OCI-LY1 (cell line): ENCODE results near the gene SIRT6.

Experiments
- H2AFZ ChIP-seq: fragments of 200-600 bp; sonication (generic), shearing (Covaris generic); 2 replicates; pipeline ENCODE4 v1.6.0; 2014; ENCODE audit warnings: antibody characterized with exemption, mild to moderate bottlenecking, low read length
- H3F3A ChIP-seq: fragments of 200-600 bp; sonication (generic), shearing (Covaris generic); 2 replicates; pipeline ENCODE4 v1.6.0; 2014; ENCODE audit warnings: mild to moderate bottlenecking, antibody characterized with exemption, low read length, moderate library complexity; ENCODE audit not compliant: insufficient read depth
- H3K27ac ChIP-seq: fragments of 200-600 bp; sonication (generic); 2 replicates; pipeline ENCODE4 v1.5.1; 2014; ENCODE audit warnings: low read length, mixed run types, mild to moderate bottlenecking, low read depth; ENCODE audit not compliant: poor library complexity, severe bottlenecking
- H3K27me3 ChIP-seq: fragments of 200-600 bp; sonication (generic); 2 replicates; pipeline ENCODE4 v1.6.0; 2014; ENCODE audit warnings: antibody characterized with exemption, mild to moderate bottlenecking, low read length, moderate library complexity; ENCODE audit not compliant: insufficient read depth
- H3K36me3 ChIP-seq: fragments of 200-600 bp; sonication (generic); 2 replicates; pipeline ENCODE4 v1.6.1; 2014; ENCODE audit warnings: mild to moderate bottlenecking, antibody characterized with exemption, low read length, moderate library complexity, mixed read lengths; ENCODE audit not compliant: insufficient read depth
- H3K4me1 ChIP-seq: fragments of 200-600 bp; sonication (generic); 2 replicates; pipeline ENCODE4 v1.5.1; 2014; ENCODE audit warnings: mild to moderate bottlenecking, low read length, moderate library complexity; ENCODE audit not compliant: insufficient read depth, severe bottlenecking
- H3K4me2 ChIP-seq: fragments of 200-600 bp; sonication (generic), shearing (Covaris generic); 2 replicates; pipeline ENCODE4 v1.6.1; 2014; ENCODE audit warnings: low read length
- H3K4me3 ChIP-seq: fragments of 200-600 bp; sonication (generic); 2 replicates; pipeline ENCODE4 v1.5.1; 2014; ENCODE audit warnings: low read length, low read depth, mild to moderate bottlenecking, mixed read lengths; ENCODE audit not compliant: poor library complexity, severe bottlenecking
- H3K79me2 ChIP-seq: fragments of 200-600 bp; shearing (Covaris generic); 2 replicates; pipeline ENCODE4 v1.6.1; 2016; ENCODE audit warnings: mixed run types, low read length, mixed read lengths; ENCODE audit not compliant: insufficient read depth
- H3K9ac ChIP-seq: fragments of 200-600 bp; sonication (generic), shearing (Covaris generic); 2 replicates; pipeline ENCODE4 v1.6.1; 2014; ENCODE audit warnings: mild to moderate bottlenecking, low read length, mixed read lengths
- H3K9me2 ChIP-seq: fragments of 200-600 bp; sonication (generic), shearing (Covaris generic); 2 replicates; pipeline ENCODE4 v1.6.1; 2014; ENCODE audit warnings: low read depth, mild to moderate bottlenecking, low read length, mixed read lengths
- H3K9me3 ChIP-seq: fragments of 200-600 bp; shearing (Covaris generic); 2 replicates; pipeline ENCODE4 v1.6.1; 2014; ENCODE audit warnings: low read length, mixed read lengths
- H4K20me1 ChIP-seq: fragments of 200-600 bp; sonication (generic), shearing (Covaris generic); 2 replicates; pipeline ENCODE4 v1.6.0; 2016; ENCODE audit warnings: mild to moderate bottlenecking, low read length; ENCODE audit not compliant: insufficient read depth
- EZH2 ChIP-seq: fragments of 200-600 bp; sonication (generic), shearing (Covaris generic); IDR thresholded peaks from 2 replicates; pipeline ENCODE4 v1.8.0; 2017; ENCODE audit warnings: borderline replicate concordance, mixed run types, mild to moderate bottlenecking, antibody characterized with exemption, low read length, moderate library complexity, mixed read lengths
- TF ChIP-seq, protein P1 (sequence below): fragments of 200-600 bp; sonication (generic), shearing (Covaris generic); IDR thresholded peaks from 2 replicates; pipeline ENCODE4 v1.5.1; 2017; ENCODE audit warnings: mild to moderate bottlenecking, antibody characterized with exemption, low read length, moderate library complexity, mixed read lengths

The SIRT6 gene

DNA sequence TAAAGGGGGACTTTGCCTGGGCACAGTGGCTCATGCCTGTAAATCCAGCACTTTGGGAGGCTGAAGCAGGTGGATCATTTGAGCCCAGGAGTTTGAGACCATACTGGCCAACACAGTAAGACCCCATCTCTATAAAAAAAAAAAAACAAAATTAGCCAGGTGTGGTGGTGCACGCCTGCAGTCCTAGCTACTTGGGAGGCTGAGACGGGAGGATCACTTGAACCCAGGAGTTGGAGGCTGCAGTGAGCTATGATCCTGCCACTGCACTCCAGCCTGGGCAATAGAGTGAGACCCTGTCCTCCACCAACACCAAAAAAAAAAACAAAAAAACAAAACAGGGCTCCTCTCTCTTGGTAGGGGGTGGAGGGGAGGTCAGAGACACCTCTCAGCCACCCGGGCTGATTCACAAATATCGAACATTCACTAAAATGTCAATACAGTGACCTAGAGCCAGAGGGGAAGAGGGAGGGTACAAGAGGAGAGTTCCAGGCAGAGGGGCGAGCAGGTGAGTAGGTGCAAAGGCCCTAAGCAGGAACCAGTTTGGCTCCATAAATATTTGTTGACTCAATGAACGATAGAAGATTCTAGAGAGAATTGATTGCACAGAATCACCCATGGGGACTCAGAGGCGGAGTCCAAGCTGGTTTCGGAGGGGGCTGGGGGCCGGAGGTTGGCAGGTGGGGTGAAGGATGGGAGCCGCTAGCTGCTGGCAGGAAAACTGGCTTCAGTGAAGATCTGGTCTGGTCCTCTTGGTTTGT, 29.9 kb downstream of the SIRT6 start:
- no peak overlapping the region for H3K27ac ChIP-seq
- H3K36me3 ChIP-seq = no peaks in the 10 kb centered on the region
- no peaks in the 10 kb centered on the region for H4K20me1 ChIP-seq
- H3K79me2 ChIP-seq = no peaks in the 10 kb centered on the region
- no peak overlapping the region for H2AFZ ChIP-seq
- no peaks in the 10 kb centered on the region for H3K27me3 ChIP-seq
- H3K9me3 ChIP-seq = no peaks in the 10 kb centered on the region
- no peak overlapping the region for H3K4me2 ChIP-seq
- no peak for TF ChIP-seq EZH2
- TF ChIP-seq, protein P1, sequence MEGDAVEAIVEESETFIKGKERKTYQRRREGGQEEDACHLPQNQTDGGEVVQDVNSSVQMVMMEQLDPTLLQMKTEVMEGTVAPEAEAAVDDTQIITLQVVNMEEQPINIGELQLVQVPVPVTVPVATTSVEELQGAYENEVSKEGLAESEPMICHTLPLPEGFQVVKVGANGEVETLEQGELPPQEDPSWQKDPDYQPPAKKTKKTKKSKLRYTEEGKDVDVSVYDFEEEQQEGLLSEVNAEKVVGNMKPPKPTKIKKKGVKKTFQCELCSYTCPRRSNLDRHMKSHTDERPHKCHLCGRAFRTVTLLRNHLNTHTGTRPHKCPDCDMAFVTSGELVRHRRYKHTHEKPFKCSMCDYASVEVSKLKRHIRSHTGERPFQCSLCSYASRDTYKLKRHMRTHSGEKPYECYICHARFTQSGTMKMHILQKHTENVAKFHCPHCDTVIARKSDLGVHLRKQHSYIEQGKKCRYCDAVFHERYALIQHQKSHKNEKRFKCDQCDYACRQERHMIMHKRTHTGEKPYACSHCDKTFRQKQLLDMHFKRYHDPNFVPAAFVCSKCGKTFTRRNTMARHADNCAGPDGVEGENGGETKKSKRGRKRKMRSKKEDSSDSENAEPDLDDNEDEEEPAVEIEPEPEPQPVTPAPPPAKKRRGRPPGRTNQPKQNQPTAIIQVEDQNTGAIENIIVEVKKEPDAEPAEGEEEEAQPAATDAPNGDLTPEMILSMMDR = no peak
- H3K4me1 ChIP-seq = no peaks in the 10 kb centered on the region
- H3K9me2 ChIP-seq = no peaks in the 10 kb centered on the region
- no peak overlapping the region for H3K9ac ChIP-seq
- H3F3A ChIP-seq = no peaks in the 10 kb centered on the region
- H3K4me3 ChIP-seq = no peak overlapping the region

DNA sequence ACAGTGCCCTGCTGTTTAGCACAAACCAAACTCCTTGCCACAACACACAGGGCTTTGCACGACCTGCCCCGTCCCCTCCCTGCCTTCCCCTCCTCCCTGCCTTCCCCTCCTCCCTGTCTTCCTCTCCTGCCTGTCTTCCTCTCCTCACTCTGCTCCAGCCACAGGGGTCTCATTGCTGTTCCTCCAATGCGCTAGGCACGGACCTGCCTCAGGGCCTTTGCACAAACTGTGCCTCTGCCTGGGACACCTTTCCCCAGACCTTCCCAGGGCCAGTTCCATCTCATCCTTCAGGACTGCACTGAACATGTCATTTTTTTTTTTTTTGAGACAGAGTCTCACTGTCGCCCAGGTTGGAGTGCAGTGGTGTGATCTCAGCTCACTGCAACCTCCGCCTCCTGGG, 30.7 kb downstream of the SIRT6 start:
- H3F3A ChIP-seq = no peaks in the 10 kb centered on the region
- no peak overlapping the region for H2AFZ ChIP-seq
- no peaks in the 10 kb centered on the region for H3K9me2 ChIP-seq
- H3K9ac ChIP-seq = no peak overlapping the region
- no peaks in the 10 kb centered on the region for H3K27me3 ChIP-seq
- no peaks in the 10 kb centered on the region for H3K4me1 ChIP-seq
- TF ChIP-seq EZH2 = no peak
- TF ChIP-seq, protein P1 = no peak
- H3K36me3 ChIP-seq = no peaks in the 10 kb centered on the region
- no peaks in the 10 kb centered on the region for H4K20me1 ChIP-seq
- H3K27ac ChIP-seq = no peak overlapping the region
- H3K9me3 ChIP-seq = no peaks in the 10 kb centered on the region
- no peaks in the 10 kb centered on the region for H3K79me2 ChIP-seq
- H3K4me2 ChIP-seq = no peak overlapping the region
- H3K4me3 ChIP-seq = no peak overlapping the region

DNA sequence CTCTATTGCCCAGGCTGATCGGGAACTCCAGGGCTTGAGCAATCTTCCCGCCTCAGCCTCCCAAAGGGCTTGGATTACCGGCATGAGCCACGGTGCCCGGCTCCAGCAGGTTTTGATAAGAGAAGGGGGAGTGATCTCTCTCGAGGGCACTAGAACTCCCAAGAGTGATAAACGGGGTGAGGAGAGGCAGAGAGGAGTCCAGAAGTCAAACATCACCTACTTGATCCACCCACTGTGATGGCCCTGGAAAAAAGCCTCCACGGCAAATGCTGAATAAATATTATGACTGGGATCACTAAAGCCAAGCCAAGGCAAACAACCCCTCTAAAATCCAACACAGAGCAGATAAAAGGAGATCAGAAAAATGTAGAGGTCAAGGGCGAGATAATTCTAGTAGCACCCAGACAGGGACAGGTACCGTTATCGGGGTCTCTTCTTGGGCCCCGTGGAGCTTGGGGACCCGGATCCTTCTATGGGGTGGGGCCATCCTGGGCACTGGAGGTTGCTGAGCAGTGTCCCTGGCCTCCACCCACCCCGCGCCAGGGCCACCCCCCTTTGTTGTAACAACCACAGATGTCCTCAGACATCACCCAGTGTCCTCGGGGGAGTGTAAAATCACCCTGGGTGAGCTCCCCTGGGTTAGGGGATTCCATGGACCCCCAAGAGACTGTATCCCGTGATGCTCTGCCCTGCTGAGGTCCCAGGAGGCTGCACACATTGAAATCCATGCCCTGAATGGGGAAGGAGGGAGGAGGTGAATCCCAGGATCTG, 32.7 kb downstream of the SIRT6 start:
- H3K4me2 ChIP-seq = no peak overlapping the region
- no peak overlapping the region for H2AFZ ChIP-seq

More for the DNA sequence above, 32.7 kb downstream of the SIRT6 start:
- Histone ChIP-seq H3K9me2 (no peaks in the 10 kb centered on the region), H3K9ac (no peak overlapping the region), H3K79me2 (no peaks in the 10 kb centered on the region), H3K36me3 (no peaks in the 10 kb centered on the region), H3K27ac (no peak overlapping the region), H3F3A (no peaks in the 10 kb centered on the region), H4K20me1 (no peaks in the 10 kb centered on the region), H3K4me1 (no peaks in the 10 kb centered on the region), H3K27me3 (no peaks in the 10 kb centered on the region), H3K4me3 (no peak overlapping the region), H3K9me3 (no peaks in the 10 kb centered on the region)
- no peak for TF ChIP-seq EZH2
- TF ChIP-seq, protein P1 = no peak
